ENCODE results near the gene UBE2U.

GRCh38 chr1:64162151-64162550 is 41.3 kb upstream of the UBE2U start:
- TF ChIP-seq CTCF (IDR thresholded peaks at IDR 0.05; ENCODE audit: low read depth, low read length, poor library complexity, severe bottlenecking) (no peak), EZH2phosphoT487 (IDR thresholded peaks at IDR 0.05; ENCODE audit: borderline replicate concordance, low read length) (no peak)
